Measurements from ENCODE around the gene RPL35A.
"Not testable (repeated sequence)": the region's sequence is repeated elsewhere in the genome, so short reads cannot be mapped to it uniquely, and the experiment has no call there.

The RPL35A gene

DNA sequence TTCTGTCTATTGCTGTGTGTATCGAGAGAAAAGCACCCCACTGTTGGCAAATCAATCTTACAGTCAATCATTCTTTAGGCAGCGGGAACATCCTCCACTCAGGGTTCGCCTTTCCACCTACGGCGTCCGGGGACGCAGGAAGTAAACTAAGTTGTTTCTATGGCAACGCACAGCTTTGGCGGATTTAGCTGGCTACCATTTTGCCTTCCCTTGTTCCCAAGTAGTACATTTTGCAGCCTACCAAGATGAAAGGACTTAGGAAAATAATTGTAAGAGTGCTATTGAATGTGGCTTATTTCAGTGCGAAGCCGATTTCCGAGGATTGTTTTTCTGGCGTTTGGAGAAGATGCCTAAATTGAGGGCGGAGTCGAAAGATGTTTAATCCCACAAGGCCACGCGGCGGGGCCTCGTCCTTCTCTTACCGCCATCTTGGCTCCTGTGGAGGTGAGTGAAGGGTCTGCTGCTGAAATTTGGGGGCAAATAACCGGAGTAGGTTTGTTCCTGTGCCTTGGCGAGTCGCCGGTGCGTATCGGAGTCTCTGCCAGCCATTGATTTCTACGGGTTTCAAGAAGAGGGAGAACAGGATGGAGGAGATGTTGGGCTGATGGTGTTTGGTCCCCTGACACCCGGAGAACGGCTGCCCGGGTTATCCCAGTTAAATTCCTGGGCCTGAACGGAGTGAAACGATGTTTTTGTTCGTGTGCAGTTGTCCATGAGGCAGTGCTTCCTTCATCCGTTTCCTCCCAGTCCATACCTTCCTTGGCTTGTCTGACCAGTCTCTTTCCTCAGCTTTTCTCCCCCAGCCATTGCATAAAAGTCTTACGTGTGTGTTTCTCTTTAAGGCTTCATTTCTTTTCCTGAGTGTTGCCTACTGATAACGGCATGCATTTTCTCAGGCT is at the start of gene RPL35A:
RPL35A (plus strand) TSS at position 413 of the 899 bp plus-strand sequence. CDS start 778 bp downstream, outside the sequence.
- peaks cover 35% of the 10 kb centered on the region for H3K4me1 ChIP-seq (ENCODE audit: control insufficient read depth, insufficient read depth, low read length)
- peak within 1 kb of the TSS; percentile 95 for H3K4me3 ChIP-seq (ENCODE audit: low read length)
- DNase-seq (ENCODE audit: low read depth): peak; percentile 98
- H3K36me3 ChIP-seq (ENCODE audit: control insufficient read depth, insufficient read depth, low read length, severe bottlenecking): peaks cover 40% of the 10 kb centered on the region
- no peaks in the 10 kb centered on the region for H3K27me3 ChIP-seq (replicated peaks; ENCODE audit: control insufficient read depth, insufficient read depth, low read length)
- H3K9me3 ChIP-seq (ENCODE audit: control insufficient read depth, low read length): no peaks in the 10 kb centered on the region
- H3K9ac ChIP-seq (ENCODE audit: low read length): peak within 1 kb of the TSS; percentile 97

DNA sequence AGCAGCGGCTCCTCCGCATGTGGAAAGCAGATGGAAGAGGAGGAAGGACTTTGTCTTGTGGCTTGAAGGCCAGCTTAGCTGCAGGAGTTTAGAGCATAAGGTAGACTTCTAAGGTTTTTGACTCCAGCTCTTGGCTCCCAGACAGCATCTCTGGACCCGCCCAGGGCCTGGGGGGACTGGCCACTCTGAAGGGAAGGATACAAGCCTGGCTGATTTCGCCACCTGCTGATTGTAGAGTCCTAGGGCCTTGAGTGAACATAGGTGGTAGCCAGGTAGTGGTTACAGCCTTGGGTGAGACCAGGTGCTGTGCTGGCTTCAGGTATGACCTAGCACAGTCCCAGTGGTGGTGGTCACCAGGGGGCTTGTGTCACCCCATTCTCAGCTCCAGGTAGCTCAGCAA is 48.4 kb upstream of the RPL35A start:
- H3K36me3 ChIP-seq (ENCODE audit: control insufficient read depth, insufficient read depth, low read length, severe bottlenecking): no peaks in the 10 kb centered on the region
- no peak for DNase-seq (ENCODE audit: low read depth)
- H3K4me3 ChIP-seq (ENCODE audit: low read length): no peak overlapping the region
- H3K27me3 ChIP-seq (replicated peaks; ENCODE audit: control insufficient read depth, insufficient read depth, low read length): no peaks in the 10 kb centered on the region
- H3K9ac ChIP-seq (ENCODE audit: low read length): no peak overlapping the region
- H3K9me3 ChIP-seq (ENCODE audit: control insufficient read depth, low read length): no peaks in the 10 kb centered on the region
- peaks cover 5% of the 10 kb centered on the region for H3K4me1 ChIP-seq (ENCODE audit: control insufficient read depth, insufficient read depth, low read length)

DNA sequence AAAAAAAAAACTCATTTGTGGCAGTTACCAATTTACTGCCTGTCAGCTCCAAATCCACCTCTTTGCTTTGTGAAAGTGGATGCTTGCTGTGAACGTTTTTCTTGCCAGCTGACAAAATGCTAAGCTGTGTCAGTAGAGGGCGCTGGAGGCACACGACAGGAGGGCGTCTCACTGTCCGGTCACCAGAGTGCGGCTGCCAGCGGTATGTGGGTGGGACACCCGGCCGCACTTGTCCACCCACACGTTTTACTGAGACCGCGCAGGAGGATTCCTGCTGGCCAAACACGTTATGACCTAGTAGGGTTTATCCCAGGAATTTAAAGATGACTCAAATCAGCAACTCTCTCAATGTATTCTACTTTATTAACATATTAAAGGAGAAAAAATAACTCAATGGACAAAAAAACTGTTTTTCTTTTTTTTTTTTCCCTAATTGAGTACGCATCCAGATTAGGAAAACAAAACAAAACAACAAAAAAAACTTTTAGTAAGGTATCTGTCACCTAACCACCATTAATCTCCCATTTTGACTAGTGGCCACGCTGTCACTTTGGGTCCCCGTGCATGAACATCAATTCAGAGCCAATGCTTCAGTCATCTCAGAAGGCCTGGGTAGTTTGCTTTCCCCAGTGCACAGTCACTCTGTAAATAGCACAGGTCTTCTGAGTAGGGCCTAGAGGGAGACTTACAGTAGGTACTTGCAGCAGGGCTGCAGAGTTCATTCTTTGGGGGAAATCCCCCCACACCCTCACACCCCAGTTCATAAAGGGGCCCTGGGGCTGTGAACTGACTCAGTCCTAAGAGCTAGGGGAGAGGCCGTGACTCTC is 43.8 kb upstream of the RPL35A start:
- Histone ChIP-seq H3K9me3 (ENCODE audit: control insufficient read depth, low read length) (no peaks in the 10 kb centered on the region), H3K36me3 (ENCODE audit: control insufficient read depth, insufficient read depth, low read length, severe bottlenecking) (no peaks in the 10 kb centered on the region), H3K4me3 (ENCODE audit: low read length) (peak overlapping the region; percentile 42), H3K9ac (ENCODE audit: low read length) (no peak overlapping the region), H3K27me3 (replicated peaks; ENCODE audit: control insufficient read depth, insufficient read depth, low read length) (no peaks in the 10 kb centered on the region), H3K4me1 (ENCODE audit: control insufficient read depth, insufficient read depth, low read length) (peaks cover 6% of the 10 kb centered on the region)
- DNase-seq (ENCODE audit: low read depth): peak; percentile 97

GRCh38 chr3:197906850-197907187 is 43.2 kb upstream of the RPL35A start:
- Histone ChIP-seq H3K9ac (ENCODE audit: low read length) (no peak overlapping the region), H3K27me3 (replicated peaks; ENCODE audit: control insufficient read depth, insufficient read depth, low read length) (no peaks in the 10 kb centered on the region), H3K36me3 (ENCODE audit: control insufficient read depth, insufficient read depth, low read length, severe bottlenecking) (no peaks in the 10 kb centered on the region), H3K4me1 (ENCODE audit: control insufficient read depth, insufficient read depth, low read length) (peaks cover 6% of the 10 kb centered on the region), H3K4me3 (ENCODE audit: low read length) (no peak overlapping the region), H3K9me3 (ENCODE audit: control insufficient read depth, low read length) (no peaks in the 10 kb centered on the region)
- no peak for DNase-seq (ENCODE audit: low read depth)

DNA sequence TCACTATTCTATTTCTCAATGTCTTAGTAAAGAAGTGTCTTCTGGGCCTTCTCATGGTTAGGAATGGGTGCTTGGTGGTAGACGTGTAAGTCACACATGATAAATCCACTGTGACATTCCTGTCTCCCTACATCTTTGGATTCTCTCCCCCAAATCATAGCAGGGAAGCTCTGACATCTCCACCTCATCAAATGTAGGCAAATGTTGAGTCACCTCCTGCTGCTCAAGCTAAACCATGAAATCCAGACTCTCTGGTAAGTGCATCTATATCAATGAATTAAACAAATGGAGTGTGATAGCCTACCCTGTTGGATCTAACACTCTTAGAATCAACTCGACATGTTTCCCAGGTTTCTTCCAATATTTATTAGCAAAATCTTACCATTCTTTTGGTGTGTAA is 42.8 kb upstream of the RPL35A start:
- Histone ChIP-seq H3K9me3 (ENCODE audit: control insufficient read depth, low read length) (no peaks in the 10 kb centered on the region), H3K4me3 (ENCODE audit: low read length) (no peak overlapping the region), H3K4me1 (ENCODE audit: control insufficient read depth, insufficient read depth, low read length) (peaks cover 6% of the 10 kb centered on the region), H3K27me3 (replicated peaks; ENCODE audit: control insufficient read depth, insufficient read depth, low read length) (no peaks in the 10 kb centered on the region), H3K9ac (ENCODE audit: low read length) (no peak overlapping the region), H3K36me3 (ENCODE audit: control insufficient read depth, insufficient read depth, low read length, severe bottlenecking) (no peaks in the 10 kb centered on the region)
- DNase-seq (ENCODE audit: low read depth): no peak

GRCh38 chr3:197908550-197908949 is 41.4 kb upstream of the RPL35A start:
- not testable (repeated sequence) for H3K9ac ChIP-seq (ENCODE audit: low read length); H3K36me3 ChIP-seq (ENCODE audit: control insufficient read depth, insufficient read depth, low read length, severe bottlenecking); H3K27me3 ChIP-seq (replicated peaks; ENCODE audit: control insufficient read depth, insufficient read depth, low read length); H3K4me3 ChIP-seq (ENCODE audit: low read length); H3K4me1 ChIP-seq (ENCODE audit: control insufficient read depth, insufficient read depth, low read length); H3K9me3 ChIP-seq (ENCODE audit: control insufficient read depth, low read length); DNase-seq (ENCODE audit: low read depth)

DNA sequence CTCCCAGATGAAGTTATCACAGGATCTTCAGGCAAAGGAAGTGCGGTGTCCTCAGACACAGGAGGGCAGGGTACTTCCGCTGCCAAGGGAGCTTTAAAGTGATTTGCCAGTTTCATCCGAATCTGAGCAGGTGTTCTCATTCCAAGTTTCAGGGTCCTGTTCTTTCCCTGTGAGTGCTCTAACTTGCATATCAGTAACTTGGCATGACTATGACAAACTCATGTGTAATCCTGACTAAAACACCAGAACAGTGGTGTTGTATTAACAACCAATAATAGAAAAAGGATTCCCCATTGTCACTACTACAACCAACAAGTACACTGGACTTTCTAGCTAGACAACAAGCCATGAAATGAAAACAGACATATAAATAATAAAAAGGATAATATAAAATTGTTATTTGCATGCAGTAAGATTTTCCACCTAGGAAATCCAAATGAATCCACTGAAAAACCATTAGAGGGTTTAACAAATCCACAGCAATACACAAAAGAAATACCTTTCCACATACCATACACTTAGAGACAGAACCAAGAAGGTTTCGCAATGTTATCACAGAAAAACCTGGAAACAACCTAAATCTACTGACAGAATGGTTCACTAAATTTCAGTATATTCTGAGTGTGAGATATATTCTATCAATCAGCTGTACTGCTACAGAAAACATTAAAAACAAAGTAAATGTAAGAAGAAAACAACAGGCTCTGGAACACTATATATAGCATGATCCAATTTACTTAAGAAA is 40.9 kb upstream of the RPL35A start:
- H3K9me3 ChIP-seq (ENCODE audit: control insufficient read depth, low read length): no peaks in the 10 kb centered on the region
- H3K27me3 ChIP-seq (replicated peaks; ENCODE audit: control insufficient read depth, insufficient read depth, low read length): no peaks in the 10 kb centered on the region
- peaks cover 6% of the 10 kb centered on the region for H3K4me1 ChIP-seq (ENCODE audit: control insufficient read depth, insufficient read depth, low read length)
- H3K9ac ChIP-seq (ENCODE audit: low read length): no peak overlapping the region
- no peaks in the 10 kb centered on the region for H3K36me3 ChIP-seq (ENCODE audit: control insufficient read depth, insufficient read depth, low read length, severe bottlenecking)
- H3K4me3 ChIP-seq (ENCODE audit: low read length): no peak overlapping the region
- peak; percentile 32 for DNase-seq (ENCODE audit: low read depth)

- Histone ChIP-seq H3K9ac (ENCODE audit: low read length) (no peak overlapping the region), H3K36me3 (ENCODE audit: control insufficient read depth, insufficient read depth, low read length, severe bottlenecking) (no peaks in the 10 kb centered on the region), H3K4me1 (ENCODE audit: control insufficient read depth, insufficient read depth, low read length) (no peaks in the 10 kb centered on the region), H3K9me3 (ENCODE audit: control insufficient read depth, low read length) (no peaks in the 10 kb centered on the region), H3K27me3 (replicated peaks; ENCODE audit: control insufficient read depth, insufficient read depth, low read length) (no peaks in the 10 kb centered on the region), H3K4me3 (ENCODE audit: low read length) (no peak overlapping the region)
- peak; percentile 74 for DNase-seq (ENCODE audit: low read depth)
These were observed 37.1 kb upstream of the RPL35A start for GRCh38 chr3:197912741-197913476.

DNA sequence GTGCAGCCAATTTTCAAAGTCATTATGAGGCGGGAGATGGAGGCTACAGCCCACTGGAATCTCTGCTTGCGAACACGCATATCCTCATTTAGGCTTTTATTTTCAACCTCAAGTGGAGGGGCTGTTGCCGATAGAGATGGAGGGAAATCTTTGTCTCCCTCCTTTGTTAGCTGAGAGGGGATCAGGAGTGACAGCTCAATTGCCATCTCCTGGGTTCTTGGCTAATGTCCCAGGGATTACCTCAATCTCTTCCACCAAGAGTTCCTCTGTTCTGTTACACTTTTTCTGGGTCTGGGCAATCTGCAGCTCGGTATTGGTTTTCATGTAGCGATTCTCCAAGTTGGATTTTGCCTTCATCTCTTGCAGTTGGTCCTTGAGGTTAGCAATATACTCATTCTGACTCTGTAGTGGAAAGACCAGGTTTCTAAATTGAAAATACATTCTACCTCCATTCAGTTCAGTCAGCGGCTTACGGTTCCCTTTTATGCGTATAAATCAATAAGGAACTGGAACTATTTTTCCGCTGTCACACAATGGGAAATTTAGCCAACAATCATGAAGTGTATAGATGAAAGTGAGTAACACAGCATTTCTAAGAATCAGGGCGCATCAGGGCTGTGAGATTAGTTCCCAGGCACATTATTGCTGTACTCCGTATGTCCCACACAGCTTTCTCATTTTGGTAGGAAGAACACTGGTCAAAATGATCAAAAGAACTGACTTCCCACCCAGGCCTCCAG is 36.2 kb upstream of the RPL35A start:
- no peaks in the 10 kb centered on the region for H3K9me3 ChIP-seq (ENCODE audit: control insufficient read depth, low read length)
- no peaks in the 10 kb centered on the region for H3K4me1 ChIP-seq (ENCODE audit: control insufficient read depth, insufficient read depth, low read length)
- no peaks in the 10 kb centered on the region for H3K27me3 ChIP-seq (replicated peaks; ENCODE audit: control insufficient read depth, insufficient read depth, low read length)
- no peak for DNase-seq (ENCODE audit: low read depth)
- H3K36me3 ChIP-seq (ENCODE audit: control insufficient read depth, insufficient read depth, low read length, severe bottlenecking): no peaks in the 10 kb centered on the region
- H3K4me3 ChIP-seq (ENCODE audit: low read length): no peak overlapping the region
- no peak overlapping the region for H3K9ac ChIP-seq (ENCODE audit: low read length)
